GM12891 (cell line): Measurements from ENCODE around the gene HDAC4.

Source experiments
- POLR2A ChIP-seq: IDR thresholded peaks from 2 replicates; pipeline ENCODE4 v1.6.1; 2011; ENCODE audit warnings: low read depth, low read length, control low read depth
- POLR2AphosphoS5 ChIP-seq: IDR thresholded peaks from 2 replicates; pipeline ENCODE4 v1.6.1; 2011; ENCODE audit warnings: low read depth, low read length, control low read depth

- TF ChIP-seq POLR2AphosphoS5 = no peak
- TF ChIP-seq POLR2A = no peak
These were observed 151.8 kb downstream of the HDAC4 start for GRCh38 chr2:239249048-239249447.
